ENCODE results near the gene PNPT1. TPM values are rescaled to one million over a fixed set of nuclear protein-coding genes. Genes with fewer than 3 reads are reported as not detected.

Gene PNPT1
- total RNA-seq (2022; extraction: Qiagen RNA extraction) = 25.5 to 61.6 TPM (median 27.8 TPM) in 5 replicates

GRCh38 chr2:55693181-55694125 is at the start of gene PNPT1:
Gene PNPT1 (minus strand): TSS chr2:55693844. CDS start chr2:55693823, 21 bp downstream.

GRCh38 chr2:55617175-55618024 is 76.2 kb downstream of the PNPT1 start, which contains the start of gene PPP4R3B:
Gene PPP4R3B (minus strand): TSS chr2:55617622. CDS start chr2:55617285, 337 bp downstream.

Other genes with a start within 250 kb of the PNPT1 start
- 42.6 to 45.3 TPM (median 44.6 TPM) in 5 replicates for gene CFAP36, start 174.1 kb downstream of the PNPT1 start, total RNA-seq (2022; extraction: Qiagen RNA extraction)
- 27.2 to 31.0 TPM (median 29.5 TPM) in 5 replicates for gene PPP4R3B, start 76.2 kb downstream of the PNPT1 start, total RNA-seq (2022; extraction: Qiagen RNA extraction)
- 27.8 to 54.7 TPM (median 39.6 TPM) in 5 replicates for gene EFEMP1, start 229.9 kb upstream of the PNPT1 start, total RNA-seq (2022; extraction: Qiagen RNA extraction)